IPS-NIHi7 (cell line): ENCODE measurements around the gene TCP11.

Experiments used
- DNase-seq: peaks from one replicate; pipeline ENCODE4 v3.0.0; 2012; ENCODE audit warnings: mixed read lengths; ENCODE audit errors: extremely low spot score

Gene TCP11

DNA sequence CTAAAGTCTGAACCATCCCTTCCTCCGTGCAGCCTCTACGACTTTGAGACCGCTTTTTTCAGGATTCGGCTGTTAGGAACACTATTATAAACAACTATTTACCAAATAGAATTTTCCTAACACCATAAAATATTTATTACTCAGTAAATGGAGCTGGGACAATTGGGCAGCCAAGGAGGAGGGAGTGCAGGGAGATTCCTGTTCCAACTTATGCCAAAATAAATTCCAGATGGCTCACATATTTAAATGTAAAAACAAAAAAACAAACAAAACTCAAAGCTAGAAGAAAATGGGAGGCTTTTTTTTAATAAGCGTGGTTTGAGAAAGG lies 48.1 kb downstream of the TCP11 start:
- no peak for DNase-seq

DNA sequence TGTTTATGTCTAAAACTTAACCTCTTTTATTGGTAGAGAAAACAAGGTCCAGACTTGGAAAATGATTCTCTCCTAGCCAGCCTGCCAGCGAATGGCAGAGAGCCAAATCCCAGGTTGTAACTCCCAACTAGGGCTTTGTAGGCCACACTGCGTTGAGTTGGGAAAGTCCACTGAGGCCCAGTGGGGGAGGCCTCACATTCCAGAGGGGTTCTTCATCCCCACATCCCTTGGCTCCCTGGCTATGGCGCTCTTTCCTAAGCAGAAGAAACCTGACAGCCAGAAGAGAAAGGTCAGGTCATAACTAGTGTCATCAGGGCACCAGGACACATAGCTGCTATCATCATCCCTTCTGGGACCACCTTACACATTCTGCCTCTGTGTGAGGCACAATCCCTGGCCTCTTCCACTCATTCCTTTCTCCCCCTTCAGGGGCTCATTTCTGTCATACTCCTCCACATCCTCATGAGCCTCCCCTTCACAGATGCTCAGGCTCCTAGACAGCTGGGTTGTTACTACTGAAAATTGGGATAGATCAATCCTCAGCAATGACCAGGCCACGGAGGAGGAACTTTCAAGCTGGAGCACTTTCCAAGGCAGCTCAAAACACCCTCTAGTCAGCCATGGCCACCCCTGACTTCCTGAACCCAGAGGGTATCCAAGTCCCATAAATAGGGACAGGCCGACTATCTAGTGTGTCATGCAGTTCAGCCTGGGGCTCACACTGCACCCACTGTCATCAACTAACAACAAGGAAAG lies 48.6 kb downstream of the TCP11 start:
- DNase-seq = peak; percentile 12

DNA sequence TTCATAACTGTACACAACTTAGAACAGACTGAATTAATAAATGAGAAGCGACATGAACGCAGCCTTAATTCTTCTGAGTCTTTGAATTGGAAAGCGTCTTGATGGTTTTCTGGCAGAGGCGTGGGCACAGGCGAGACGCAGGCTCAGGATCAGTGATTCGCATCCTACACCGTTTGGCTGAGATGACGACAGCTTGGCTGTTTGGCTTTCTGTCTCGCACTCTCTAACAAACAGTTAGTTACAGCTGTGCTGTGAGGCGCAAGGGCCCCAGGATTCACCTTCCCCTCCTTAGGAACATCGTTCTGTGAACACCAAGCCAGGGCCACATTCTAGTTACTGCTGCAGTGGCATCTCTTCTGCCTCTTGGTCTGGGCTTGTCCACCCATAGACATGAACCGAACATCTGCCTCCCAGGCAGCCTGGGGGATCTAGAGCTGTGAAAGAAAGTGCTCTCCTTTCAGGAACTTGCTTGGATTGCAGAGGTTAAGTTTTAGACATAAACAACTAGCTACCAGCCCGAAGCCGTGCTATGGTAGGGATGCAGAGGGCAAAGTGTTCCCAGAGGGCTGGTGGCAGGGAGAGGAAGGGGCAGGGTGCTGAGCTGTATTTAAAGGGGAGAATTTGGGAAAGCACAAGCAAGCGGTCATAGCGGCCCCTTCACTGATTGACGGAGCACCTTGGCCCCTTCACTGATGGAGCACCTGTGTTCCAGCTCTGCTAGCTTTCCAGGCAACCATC lies 49.6 kb downstream of the TCP11 start:
- DNase-seq = peak; percentile 8

DNA sequence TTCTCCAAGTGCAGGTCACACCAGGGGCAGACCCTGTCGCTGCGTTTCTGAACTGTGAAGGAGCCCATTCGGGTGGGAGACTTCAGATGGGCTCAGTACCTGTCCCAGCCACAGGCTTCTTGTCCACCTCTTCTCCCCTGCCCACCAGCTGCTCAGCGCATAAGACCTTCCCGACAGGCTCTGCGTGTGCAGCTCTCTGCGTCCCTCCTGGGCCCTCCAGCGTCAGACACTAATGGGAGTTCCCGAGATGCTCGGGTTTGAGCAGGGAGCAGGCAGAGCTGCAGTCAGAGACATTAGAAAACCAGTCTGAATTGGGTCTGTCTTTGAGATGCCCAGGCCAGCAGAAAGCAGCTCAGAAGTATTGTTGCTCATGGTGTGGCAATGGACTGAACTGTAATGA lies 50.4 kb downstream of the TCP11 start:
- DNase-seq = no peak

DNA sequence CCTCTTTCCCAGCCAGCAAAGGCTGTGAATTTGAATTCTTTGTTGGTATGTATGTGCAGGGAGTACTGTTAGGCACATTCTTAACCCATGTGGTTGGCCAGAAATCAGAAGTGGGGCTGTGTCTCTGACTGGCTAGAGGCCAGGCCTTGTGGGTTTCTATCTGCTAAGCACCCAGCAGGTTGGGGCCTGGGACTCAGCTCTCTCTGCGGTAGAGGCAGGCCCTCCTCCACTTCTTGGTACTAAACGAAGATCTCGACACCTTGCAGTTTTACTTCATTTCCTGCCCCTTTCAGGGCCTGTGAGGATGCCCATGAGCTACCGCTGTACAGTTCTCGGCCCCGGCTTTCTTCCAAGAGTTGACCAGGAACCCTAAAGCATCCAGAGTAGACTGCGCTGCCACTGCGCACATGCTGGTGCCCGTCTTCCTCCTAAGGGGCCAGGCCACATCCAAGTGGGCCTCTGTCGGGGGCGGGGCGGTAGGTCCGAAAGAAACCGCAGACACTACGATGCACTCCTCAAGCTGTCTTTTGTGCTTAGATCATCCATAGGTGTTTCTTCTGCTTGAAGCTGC lies 51.1 kb downstream of the TCP11 start:
- DNase-seq = peak; percentile 6

DNA sequence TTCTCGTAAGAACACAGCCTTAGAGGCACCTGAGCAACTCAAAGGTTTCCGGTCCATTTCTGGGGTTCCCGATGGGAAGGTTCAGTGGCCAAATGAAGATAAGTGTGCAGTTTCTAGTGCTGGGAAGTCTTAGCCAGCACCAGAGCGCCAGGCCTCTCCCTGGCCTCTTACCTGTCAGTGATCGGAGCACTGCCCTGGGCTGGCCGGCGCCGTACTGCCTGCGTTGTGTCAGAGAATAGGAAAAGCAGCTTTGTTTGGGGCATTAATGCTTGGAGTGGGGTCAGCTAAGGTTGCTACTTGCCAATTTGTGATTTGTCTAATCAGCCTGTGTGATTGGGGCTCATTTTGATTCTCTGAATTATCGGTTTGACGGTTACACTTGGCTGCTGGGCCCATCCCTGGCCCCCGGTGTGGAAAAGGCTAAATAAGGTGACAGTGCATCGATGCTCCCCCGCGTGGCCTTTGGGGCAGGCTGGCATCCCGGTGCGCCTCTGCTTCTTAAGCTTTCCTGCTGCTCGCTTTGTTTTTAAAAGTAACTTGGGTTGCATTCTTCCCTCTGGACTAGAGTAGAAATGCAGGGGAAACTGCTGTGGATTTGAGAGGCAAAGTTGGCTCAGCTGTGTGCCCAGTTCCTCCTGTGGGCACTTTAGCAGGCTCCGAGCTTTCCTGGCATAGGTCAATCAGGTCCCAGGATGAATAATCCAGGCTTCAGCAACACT lies 51.8 kb downstream of the TCP11 start:
- peak; percentile 9 for DNase-seq

DNA sequence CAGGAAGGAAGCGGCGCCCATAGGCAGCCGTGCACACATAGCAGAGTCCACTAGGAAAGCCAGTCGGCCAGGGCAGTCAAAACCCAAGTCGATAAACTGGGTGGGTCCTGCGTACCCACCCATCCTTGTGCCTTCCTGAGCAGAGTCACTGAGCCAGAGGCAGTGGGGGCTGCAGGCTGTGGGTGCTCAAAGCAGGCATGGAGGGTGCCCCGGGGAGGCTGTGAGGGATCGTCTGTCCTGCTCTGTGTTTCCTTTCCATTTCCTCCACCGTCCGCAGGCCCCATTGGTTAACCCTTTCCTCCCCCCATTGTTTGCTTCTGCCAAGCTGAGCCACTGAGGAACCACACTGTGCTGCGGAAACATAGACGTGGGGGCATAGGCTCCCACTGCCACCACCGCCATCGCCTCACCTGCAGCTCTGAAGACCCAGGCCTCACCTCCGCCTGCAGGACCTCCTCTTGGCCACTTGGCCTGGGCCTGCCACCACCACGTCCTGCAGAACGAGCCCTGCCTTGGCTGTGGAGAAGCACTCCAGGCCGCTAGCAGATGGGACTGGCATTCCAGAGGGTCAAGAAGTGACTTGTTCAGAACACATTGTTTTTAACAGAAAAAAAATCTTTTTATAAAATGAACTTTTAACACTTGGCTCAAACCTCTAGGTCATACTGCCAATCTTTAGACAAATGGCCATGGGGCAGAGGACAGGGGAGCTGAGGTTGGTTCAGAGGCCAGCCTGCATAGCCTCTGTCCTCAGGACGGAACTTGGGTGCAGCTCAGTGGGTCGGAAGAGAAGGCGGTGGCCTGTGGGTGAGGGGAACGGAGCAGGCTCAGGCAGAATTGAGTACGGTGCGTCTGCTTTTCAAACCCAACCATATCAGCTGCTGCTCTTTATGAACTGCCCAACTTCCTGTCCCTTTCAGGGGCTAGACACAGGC lies 52.6 kb downstream of the TCP11 start:
- peak; percentile 4 for DNase-seq

DNA sequence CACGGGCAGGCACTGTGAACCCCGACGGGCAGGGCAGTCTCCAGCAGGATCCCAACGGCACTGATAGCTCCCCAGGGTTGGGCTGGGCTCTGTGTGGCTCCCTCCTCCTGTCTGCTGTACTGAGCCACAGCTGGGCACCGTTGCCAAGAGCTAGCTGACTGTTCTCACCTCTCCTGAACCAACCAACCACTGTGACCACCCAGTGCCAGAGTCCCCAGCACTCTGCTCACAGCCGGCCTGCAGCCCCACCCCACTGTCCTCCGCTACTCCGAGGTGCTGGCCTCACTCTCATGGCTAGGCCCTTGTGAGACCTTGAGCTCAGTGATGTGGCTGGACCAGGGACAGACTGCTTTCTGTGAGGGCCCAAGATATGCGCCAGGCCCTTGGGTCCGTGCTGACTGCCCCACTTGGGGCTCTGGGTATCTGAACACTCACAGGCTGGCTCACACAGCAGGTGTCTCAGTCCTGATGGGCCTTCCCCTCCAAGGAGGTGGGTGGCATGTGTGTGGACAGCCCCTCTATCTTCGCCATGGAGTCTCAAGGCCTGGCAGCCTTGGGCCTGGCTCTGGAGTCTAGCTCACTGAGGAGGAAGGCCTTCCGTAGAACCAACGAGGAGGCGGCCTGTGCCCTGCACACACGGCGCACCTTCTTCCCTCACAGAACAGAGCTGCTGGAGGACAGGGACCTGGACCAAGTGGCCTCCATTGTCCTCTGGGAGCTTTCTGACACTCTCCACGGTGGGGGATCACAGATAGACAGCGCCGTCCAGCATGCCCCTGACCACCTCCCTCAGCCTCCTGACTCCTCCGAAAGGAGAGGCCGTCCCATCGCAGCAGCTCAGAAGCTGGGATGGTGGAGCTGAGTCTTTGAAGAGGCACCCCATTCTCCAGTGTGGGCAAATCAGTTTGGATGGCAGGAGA lies 53.5 kb downstream of the TCP11 start:
- DNase-seq = peak; percentile 6

DNA sequence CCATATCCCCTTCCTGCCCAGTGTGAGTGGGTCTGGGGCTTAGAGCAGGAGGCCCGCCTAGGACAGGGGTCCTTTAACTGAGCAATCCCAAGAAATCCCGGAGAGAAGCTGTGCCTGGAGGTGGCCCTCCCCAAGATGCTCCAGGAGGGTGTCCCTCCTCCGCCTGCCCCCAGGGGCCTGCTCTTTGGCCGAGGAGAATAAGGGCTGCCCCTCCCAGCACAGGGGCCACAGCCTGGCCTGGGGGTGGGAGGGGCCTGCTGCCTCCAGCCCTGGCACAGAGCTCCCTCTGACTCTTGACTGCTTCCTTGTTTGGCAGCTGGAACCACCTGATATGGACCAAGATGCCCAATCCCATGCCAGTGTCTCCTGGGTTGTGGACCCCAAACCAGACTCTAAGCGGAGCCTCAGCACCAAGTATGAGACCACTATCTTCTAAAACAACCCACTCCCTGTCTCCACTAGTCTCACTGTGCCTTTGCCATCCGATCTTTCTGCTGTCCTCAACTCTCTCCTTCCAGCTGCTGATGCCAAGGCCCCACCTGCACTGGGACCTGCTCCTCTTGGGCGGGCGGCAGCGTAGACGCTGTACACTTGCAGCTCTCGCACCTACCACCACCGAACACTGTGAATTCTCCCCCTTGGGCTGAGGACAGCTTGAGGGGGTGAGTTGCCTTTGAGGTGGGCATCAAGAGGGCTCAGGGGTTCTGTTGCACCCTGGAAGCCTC lies 54.3 kb downstream of the TCP11 start:
- peak; percentile 4 for DNase-seq

DNA sequence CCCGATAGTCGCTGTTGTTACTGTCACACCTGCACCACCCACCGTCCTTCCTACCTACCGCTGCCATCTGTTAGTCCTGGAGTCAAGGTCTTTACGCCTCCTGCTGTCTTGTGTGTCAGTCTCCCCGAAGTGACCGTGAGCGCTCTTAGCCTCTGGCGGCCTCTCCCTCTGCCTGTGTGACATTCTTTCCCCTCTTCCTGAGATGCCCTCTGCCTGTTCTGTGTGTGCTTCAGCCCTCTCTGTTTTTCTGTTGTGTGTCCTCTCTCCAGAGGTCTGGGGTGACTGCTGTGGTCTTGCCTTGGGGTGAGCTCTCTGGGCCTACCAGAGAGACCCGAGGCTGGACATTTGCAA lies 54.9 kb downstream of the TCP11 start:
- peak; percentile 7 for DNase-seq

DNA sequence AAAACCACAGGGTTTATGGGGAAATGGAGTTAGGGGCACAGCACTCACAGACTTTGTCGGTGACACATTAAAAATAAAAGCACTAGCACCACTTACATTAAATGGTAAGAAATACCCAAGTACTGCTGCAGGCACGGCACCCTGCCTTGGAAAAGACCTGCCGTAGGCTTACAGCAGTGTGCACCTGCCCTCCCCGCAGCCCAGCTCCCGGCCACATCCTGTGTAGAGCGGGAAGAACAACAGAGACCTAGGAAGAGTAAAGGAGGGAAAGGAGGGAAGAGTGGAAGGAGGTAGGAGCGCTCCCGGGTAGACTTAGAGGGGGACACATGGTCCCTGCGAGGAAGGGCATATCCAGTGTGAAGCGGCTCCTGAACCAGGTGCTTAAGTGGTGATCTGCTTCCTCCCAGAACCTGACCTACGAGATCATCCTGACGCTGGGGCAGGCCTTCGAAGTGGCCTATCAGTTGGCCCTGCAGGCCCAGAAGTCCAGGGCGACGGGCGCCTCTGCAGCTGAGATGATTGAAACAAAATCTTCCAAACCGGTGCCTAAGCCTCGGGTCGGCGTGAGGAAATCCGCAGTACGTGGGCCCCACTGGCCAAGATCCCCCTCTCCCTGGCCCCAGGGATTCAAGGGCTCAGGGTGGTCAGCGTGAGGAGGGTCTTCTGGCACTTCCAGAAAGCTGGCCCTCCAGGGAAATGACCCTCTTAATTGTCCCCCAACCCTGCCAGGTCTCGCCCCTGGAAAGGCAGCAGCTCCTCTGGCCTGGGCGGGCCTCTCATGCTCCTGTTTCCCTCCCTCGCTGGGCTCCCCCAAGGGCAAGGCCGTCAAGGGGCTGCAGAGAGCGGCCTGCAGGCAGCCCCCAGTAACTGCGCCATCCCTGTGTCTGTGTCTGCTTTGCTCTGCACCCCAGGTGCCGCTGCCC lies 55.5 kb downstream of the TCP11 start:
- DNase-seq = no peak

DNA sequence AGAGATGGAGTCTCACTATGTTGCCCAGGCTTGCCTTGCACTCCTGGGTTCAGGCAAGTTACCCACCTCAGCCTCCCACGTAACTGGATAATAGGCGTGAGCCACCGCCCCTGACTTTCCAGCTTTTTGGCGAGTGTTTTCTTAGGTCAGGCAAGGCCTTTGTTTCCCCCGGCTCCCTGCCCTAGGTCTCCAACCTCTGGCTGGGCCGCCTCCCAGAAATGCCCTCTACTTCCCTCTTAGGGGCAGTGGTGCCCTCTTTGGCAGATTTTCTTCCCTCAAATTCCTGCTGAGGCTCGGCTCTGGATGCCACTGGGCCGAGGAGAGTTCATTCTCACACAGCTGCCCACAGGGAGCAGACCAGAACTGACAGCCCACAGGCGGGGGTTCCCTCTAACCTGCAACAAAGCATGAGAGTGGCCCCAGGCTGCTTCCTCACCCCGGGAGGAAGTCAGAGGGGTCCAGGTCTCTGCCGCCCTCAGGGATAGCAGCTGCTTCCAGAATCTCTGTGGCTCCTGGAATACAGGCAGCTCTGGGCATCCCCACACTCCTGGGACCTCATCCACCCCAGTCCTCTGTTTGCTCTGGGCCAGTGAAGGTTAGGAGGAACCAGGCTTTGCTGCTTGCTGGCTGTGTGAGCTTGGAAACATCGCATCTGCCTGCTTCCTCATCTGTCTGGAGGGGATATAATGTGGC lies 56.5 kb downstream of the TCP11 start:
- DNase-seq = no peak

DNA sequence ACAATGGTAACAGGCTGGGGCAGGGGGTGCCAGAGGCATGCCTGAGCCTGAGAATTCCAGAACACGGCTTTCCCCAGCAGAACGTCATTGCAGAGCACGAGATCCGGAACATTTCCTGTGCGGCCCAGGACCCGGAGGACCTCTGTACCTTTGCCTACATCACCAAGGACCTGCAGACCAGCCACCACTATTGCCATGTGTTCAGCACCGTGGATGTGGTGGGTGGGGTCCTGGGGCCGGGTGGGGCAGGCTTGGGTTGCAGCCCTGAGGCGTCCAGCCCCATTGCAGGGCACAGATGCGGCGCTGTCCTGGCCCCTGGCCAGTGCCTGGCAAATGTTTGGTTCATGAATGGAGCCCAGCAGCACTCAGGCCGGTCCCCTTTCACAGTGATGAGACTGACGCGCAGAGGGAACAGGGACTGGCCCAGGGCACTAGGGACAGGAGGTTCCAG lies 57.1 kb downstream of the TCP11 start:
- DNase-seq = no peak

DNA sequence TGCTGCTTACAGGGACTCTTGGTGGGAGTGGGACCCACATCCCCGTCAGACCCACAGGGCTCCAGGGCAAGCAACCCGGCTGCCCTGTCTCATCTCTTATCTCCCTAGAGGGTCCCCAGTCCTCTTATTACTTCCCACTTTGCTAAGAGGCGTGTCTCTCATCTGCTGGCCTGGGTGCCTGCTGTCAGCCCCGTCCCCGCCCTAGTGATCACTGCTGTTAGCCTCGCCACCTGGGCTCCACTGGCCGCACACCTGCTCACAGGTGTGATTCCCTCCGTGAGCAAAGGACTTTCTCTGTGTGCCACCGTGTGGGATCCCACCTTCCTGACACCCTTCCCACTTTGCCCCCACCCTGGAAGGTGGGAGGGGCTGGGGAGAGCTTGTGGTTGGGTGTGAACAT lies 57.6 kb downstream of the TCP11 start:
- no peak for DNase-seq

DNA sequence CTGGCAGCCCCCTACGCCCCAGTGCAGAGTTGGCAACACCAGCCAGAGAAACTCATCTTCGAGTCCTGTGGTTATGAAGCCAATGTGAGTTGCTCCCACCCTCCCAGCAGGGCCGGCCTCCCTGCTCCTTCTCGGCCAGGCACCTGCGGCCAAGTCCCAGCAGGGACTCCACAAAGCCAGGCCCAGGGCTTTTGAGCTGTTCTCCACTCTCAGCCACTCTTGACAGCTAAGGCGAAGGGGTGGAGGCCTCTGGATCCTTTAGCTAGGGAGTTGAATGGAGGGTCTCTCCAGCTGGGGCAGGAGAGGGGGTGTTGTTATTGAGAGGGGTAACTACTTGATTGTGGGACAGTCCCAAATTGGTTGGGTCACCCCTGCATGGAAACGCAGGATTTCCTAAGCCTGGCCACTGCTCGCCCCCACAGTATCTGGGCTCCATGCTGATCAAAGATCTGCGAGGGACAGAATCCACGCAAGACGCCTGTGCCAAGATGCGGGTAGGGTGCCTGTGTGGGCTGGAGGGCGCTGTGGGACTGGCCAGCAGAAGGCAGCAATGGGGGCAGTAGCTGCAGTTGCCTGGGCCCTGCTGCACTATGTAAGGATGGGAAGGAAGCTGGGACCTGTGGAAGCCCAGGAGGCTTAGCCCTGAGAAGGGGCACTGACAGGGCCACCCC lies 58.3 kb downstream of the TCP11 start:
- DNase-seq = no peak

DNA sequence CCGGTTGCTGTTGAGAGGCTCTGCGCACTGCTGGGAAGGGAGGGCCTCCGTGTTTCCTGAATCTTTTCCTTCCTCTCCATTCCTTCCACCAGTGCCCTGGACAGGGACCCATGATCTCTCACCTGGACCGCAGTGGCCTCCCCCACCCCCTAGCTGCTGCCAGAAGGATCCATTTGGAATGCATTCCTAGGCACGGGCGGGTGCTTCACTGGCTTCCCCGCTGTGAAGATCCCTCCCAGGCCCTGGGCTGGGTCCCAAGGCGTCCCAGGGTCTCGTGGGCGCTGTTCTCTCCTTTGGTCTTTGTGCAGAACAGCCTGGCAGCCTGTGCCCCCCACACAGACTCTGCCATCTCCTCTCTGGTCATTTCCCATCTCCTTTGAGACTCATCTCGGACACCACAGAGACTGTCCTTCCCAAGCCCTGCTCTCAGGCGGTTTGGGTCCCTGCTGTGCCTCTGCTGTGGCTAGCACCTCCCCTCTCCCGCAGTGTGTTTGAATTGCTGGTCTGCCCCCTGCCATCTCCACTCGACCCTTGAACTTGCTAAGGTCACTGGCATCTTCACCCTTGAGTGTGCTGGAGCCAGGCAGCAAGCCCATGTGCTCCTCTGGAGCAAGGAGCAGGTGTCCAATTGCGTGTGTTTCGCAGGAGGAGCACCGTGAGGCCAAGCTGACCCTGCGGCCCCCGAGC lies 59.0 kb downstream of the TCP11 start:
- DNase-seq = no peak

DNA sequence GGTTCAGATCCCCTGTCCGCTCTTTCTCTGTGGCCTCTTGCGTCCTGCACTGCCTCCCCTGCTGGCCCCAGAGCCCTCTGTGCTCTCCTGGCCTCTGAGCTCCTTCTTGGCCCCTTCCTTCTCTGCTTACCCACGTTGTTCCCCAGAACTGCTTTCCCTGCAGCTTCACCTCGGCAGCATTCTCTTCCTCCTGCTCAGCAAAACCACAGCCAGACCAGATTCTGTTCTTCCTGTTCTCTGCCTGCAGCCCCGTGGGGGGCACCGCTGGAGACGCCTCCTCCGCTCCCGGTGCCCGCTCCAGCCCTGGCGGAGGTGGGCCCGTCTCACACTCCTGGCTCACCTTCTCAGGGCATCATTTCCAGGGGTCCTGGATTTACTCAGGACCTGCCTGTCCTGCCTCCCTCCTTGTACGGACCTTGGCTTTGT lies 59.7 kb downstream of the TCP11 start:
- no peak for DNase-seq
